NCI-H526 (cell line): ENCODE data around the gene SPTBN2.

Experiments used
- DNase-seq, 2 experiments: peaks; one replicate each; lab custom pipeline; 2025; lab: John Stamatoyannopoulos, UW

Gene SPTBN2

DNA sequence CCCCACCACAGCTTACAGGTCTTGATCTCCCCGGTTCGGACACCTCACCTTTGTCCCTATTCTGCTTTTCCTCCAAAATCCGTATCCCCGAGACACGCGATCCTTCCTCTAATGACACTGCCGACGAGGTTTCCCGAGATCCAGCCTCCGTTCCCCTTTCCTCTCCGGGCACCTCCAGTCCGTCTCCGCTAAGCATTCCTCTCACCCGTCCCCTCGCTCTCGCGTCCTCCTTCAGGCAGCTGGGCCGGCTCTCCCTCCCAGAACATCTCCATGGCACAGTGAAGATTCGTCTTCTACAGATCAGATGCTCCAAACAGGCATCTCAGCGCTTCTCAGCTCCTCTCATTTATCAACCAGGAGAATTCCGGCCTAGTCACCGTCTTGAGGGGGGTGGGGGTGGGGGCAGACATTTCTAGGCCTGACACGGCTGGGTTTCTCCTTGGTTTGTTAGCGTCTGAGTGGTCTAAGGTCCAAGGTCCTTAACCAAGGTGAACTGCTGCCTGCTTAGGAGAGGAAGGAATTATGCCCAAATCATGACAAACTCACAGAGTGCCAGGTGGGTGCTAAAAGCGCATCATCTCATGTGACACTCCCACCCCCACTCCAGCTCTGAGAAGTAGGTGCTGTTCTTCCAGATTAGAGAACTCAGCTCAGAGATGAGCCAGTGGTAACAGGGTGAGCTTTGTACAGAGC, at the start of gene SPTBN2:
SPTBN2 (minus strand) TSS at position 524 of the 693 bp plus-strand sequence. CDS start 7,976 bp downstream, outside the sequence.
- peak in 1 of 2 experiments; percentile 68 for DNase-seq

DNA sequence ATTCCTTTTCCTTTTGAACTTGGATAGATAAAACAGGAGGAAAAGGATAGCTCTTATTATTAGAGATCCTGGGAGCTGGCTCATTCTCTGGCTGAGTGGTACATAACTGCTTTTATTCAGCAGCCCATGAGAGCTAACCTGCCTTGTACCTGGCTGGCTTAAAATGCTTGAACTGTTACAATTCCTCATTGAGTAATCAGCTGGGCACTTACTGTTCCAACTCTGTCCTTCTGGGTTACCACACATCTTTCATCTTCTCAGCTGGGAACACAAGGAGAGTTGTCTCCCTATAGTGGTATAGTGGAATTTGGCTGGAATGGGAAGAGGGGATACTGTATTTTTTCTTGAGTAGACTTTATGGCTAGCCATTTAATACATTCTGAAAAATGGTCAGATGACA, 39.8 kb upstream of the SPTBN2 start:
- no peak for DNase-seq

DNA sequence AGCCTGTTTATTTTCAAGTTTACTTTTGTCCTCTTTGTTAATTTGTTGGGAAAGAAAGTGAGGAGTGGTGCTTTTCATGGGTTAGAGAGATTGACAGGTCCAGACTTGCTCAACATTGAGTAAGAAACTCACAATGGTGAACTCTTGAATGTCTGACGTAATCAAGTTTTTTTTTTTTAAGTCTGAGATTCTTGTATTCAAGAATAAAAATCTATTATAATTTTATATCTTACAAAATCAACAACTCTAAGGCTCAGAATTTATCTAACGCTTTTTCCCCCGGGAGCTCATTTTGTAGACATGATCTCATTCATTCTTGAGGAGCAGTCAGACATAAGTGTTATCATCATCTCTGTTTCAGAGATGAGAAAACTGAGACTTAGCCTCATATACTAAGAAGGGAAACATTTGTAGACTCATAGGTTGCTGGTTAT, 39.1 kb upstream of the SPTBN2 start:
- no peak for DNase-seq

DNA sequence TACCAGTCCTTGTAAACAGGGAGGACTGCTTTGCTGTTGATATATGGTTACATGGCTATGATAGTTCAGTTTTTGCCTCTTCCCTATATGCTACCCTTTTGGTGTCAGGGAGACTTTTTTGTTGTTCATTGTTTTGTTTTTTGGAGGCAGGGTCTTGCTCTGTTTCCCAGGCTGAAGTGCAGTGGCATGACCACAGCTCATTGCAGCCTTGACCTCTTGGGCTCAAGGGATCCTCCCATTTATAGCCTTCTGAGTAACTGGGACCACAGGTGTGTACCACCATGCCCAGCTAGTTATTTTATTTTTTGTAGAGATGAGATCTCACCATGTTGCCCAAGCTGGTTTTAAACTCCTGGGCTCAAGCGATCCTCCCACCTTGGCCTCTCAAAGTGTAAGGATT, 38.6 kb upstream of the SPTBN2 start:
- no peak for DNase-seq

DNA sequence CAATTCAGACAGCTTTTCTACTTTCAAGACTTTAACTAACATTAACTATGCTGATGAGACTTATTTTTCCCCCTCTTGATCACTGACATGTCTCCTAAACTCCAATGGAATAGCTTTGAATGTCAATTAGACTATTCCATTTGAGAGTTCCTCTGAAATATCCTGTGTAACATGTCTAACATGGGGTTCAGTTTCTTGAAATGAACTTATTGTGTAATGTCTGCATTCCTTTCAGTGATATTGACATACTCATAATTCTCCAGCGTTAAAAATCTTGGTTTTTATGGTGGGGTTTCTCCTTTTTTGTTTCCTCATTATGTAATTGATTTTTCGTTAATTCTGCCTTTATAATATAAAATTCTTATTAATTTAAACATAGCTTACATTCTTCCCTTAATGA, 37.7 kb upstream of the SPTBN2 start:
- no peak for DNase-seq

DNA sequence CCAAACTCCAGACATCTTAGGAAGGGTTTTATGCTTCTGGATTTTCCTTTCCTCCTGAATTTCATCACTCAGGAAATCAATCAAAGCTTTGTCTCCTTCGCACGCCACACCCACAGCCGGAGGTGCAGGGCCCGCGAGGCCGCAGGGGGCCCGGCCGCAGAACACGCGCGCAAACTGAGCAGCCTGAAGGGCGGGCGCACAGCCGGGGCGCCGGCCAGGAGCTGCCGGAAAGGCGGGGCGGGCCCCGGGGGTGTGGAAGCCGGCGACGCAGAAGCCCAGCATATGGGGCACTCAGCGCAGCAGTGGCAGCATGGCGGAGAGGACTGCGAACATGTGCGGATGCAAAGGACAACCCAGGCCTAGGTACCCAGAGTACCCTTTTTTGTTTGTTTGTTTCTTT, 33.1 kb upstream of the SPTBN2 start:
- DNase-seq, result no peak

DNA sequence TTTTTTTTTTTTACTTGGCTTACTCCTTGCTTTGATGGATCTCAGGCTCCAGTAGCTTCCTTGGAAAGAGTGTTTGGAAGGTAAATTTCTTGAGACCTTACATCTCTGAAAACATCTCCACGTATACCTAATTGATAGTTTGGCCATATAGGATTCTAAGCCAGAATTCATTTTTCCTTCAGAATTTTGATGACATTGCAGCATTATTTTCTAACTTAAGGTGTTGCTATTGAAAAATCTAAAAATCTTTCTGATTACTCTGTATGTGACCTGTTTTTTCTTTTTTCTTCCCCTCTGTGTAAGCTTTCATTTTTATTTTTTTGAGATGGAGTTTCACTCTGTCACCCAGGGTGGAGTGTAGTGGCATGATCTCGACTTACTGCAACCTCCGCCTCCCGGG, 23.1 kb upstream of the SPTBN2 start:
- DNase-seq, result no peak

DNA sequence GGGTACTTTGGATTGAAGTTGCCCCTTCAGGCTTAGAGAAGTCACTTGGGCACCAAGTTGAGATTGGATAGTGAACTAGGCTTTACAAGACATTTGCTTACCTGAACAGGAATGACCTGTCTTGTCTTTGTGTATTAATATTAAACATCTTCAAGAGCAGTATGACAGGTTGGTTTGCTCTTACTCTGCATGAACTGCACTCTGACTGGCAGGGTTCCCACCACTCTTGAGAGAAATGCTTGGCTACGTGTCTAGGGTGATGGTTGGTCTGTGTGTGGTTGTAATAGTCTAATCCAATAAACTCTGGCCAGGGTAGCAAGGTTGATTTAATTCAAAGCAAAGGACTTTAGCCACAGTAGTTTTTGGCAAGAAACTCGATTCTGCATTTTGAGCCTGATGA, 20.1 kb upstream of the SPTBN2 start:
- DNase-seq, result peak in 1 of 2 experiments; percentile 20

DNA sequence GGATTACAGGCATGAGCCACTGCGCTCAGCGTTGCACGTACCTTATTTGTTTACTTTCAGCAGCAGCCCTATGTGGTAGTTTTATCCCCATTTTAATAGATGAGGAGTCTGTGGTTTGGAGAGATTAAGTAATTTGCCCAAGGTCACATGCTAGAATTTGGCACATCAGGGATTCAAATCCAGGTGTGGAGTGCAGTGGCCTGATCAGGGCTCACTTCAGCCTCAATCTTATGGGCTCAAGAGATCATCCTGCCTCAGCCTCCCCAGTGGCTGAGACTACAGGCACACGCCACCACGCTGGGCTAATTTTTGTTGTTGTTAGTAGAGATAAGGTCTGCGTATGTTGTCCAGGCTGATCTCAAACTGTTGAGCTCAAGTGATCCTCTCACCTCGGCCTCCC, 18.5 kb upstream of the SPTBN2 start:
- peak in 1 of 2 experiments; percentile 23 for DNase-seq

DNA sequence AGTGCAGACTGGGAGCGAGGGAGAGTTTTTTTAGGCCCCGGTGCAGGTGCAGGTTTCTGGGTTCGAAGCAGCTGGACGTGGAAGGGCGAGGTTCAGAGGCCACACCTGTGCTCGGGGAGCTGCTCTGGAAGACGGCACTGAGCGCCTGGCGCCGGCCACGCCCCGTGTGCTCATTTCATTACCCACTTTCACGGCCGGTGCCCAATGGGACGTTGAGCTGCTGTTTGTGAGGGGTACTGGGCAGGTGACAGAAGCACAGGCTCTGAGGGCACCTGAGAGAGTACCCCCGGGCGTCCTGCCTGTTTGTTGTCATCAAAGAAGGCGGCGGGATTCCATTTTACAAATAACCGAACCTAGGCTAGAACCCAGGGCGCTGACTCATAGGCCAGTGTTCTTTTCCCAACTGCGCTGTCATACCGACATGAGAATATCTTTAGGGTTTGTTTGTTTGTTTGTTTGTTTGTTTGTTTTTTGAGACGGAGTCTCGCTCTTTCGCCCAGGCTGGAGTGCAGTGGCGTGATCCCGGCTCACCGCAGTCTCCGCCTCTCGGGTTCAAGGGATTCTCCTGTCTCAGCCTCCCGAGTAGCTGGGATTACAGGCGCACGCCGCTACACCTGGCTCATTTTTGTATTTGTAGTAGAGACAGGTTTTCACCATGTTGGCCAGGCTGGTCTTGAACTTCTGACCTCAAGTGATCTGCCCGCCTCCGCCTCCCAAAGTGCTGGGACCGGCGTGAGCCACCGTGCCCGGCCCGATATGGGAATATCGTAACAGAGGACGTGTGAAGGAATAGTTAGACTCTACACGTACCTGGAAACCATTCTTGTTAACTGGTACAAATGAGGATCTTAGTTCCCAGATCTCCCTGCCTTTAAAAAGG, 16.6 kb upstream of the SPTBN2 start:
- DNase-seq, result peak; percentile 77 to 82

DNA sequence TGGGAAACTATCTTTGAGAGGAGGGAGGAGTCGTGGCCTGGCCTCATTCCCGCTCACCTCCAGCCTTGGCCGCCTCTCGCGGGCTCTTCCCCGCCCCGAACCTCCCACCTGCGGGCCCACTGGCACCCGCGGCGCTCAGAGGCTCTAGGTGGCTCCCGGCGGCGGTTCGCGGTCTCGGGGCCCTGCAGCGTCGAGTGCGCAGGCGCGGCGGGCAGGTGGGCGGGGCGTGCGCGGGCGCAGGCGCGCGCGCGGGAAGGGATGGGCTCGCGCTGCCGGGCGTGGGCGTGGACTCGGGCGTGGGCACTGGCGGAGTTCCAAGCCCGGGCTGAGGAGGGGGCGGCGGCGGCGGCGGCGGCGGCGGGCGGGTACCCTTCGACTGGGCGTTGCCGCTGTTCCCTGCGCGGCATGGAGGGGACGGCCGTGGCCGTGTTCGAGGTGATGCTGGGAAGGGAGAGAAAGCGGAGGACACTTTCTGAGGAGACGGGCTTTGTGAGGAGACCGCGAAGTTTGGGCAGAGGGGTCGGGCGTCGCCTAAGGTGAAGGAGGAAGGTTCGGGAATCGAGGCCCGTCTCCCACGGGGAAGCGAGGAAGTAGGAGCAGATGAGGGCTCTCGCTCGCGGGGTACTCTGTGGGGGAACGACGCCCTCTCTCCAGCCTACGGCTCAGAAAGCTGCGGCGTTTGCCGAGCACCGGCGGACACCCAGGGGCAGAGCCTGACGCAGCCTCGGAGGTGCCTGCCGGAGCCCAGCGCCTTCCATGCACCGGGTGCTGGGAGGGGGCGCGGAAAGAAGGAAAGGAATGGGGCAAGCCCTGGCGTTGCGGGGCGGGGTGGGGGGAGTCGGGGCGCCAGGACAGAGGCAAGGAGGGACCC, 15.7 kb upstream of the SPTBN2 start:
- DNase-seq, result peak; percentile 77 to 95

DNA sequence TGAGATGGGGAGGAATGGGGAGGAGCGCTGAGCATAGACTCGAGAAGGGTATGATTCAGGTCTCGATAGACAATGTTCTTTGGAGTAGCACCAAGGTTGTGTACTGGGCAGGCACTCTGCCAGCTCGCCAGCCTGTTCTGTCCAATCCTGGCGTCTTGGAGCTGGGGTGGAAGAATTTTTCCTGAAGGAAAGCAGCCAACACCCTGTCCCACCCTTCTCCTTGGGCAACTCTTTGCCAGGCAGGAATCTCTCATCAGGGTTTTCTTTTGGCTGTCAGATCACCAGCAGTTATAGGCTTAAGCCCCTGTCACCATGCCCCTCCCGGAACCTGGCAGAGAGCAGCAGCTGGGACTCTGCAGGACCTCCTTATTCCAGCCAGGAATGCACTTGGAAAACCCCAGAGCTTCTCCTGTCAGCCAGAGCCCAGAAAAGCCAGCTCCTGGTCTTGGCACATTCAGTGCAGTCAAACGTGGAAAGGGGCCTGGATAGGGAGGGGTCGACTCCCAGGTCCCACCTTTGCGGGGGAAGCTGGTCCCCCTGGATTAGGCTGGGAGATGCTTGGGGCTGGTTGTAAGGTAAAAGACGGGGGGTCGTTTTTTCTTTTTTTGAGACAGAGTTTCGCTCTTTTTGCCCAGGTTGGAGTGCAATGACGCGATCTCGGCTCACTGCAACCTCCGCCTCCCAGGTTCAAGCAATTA, 14.4 kb upstream of the SPTBN2 start:
- no peak for DNase-seq

DNA sequence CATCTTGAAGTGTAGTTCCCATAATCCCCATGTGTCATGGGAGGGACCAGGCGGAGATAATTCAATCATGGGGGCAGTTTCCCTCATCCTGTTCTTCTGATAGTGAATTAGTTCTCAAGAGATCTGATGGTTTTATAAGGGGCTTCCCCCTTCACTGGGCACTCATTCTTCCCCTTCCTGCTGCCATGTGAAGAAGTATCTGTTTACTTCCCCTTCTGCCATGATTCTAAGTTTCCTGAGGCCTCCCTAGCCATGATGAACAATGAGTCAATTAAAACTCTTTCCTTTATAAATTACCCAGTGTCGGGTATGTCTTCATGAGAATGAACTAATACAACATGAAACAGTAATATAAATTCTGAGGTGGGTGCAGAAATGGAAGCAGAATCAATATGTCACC, 12.1 kb upstream of the SPTBN2 start:
- DNase-seq, result no peak

DNA sequence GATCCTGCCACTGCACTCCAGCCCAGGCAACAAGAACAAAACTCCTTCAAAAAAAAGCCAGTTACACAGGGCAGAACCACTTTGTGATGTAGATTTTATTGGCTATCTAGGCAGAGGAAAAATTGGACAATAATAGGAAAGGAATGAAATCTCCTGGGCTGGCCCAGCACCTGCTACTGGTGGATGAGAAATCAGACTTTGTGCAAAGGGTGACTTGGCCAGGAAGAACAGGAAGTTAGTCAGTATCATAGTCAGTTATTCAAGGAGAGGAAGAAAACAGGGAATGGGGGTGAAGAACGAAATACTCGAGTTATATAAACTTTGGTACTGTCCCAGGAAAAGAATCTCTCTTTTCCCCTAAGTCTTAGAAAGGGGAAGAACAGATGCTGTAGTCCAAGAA, 11.0 kb upstream of the SPTBN2 start:
- DNase-seq, result no peak

DNA sequence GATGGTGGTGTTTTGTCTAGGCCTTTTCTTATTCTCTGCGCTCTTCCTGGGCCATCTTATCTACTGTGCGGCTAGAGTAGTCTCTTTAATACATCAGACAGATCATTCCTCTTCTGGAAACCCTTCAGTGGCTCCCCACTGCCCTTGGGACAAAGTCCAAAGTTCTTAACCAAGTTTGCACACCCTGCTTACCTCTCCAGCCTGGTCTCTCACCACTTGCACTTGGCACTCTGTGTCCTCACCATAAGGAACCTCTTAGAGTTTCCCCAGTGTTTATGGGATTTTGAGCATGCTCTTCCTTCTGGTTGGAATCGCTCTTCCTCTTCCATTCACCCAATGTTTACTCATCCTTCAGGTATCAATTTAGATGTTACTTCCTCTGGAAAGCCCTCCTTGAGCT, 5.2 kb upstream of the SPTBN2 start:
- DNase-seq, result no peak

DNA sequence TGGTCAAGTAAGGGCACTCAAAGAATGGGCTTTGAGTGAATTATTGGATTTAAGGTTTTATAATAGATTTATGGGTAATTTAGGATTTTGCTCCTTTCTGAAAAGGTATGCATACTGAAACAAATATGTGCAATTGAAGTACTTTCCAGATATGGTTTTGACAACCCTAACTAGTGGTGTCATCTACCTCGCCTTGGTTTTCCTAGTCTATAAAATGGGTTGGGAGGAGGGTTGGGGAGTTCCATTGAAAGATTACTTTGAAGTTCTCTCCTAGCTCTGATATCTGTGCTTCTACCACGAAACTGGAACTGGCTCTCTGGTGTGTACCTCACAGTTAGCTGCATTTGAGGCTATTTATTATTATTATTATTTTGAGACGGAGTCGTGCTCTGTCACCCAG, 431 bp upstream of the SPTBN2 start:
- no peak for DNase-seq

DNA sequence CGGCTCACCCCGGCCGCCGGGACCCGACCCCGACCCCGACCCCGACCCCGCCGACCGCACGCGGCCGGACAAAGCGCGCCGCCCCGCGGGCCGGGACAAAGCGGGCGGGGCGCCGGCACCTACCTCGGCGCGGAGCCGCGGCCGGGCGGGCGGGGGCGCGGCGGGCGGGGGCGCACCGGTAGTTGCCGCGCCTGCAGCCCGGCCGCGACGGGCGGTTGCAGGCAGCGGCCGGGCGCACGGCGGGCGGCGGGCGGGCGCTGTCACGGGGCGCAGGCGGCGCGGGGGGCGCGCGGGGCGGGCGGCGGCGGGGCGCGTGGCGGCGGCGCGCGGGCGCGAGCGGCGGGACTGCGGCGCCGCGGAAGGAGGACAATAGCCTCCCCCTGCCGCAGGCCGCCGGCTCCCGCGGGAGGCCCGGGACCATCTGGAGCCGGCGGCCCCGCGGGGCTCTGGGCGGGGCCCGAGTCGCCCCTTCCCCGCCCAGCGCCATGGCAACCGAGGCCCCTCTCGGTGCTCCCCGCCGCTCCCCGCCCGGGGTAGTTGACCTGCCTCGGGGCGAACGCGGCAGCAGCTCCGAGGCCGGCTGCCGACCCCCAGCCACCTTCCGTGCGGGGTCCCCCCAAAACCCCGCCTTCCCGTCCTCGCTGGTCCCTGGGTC, 851 bp downstream of the SPTBN2 start:
- peak in 1 of 2 experiments; percentile 67 for DNase-seq

DNA sequence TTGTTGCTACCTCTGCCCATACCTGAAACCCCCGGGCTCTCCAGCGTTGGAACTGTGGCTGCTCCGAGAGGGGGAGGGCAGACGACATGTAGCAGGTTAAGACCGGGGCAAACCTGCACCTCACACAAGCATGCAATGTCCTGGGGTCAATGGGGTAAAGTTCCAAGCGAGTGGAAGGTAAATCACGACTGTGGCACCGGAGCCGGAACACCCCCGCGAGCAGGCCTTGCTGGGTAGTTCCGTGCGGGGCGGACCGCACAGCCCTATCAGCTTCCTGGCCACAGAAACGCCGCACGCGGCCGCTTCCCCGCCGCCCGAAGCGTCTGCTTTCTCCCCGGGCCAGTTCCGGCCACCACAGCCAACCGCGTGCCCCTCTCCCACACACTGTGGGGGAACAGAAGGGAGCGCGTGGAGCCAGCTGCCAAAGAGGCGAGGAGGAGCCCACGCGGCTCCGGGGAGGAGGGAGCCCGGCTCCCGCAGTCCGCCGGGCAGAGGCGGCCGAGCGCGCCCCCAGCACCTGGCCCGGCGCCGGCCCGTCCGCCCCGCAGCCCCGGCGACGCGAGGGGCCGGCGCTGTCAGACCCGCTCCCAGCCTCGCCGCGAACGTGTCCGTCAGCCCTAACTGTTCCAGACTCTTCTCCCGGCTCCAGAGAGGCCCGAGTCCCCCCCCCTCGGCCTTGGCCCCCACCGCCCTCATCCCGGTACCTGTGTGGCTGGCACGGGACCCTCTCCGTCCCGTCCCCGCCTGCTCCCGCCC, 1.6 kb downstream of the SPTBN2 start:
- DNase-seq, result peak in 1 of 2 experiments; percentile 79

DNA sequence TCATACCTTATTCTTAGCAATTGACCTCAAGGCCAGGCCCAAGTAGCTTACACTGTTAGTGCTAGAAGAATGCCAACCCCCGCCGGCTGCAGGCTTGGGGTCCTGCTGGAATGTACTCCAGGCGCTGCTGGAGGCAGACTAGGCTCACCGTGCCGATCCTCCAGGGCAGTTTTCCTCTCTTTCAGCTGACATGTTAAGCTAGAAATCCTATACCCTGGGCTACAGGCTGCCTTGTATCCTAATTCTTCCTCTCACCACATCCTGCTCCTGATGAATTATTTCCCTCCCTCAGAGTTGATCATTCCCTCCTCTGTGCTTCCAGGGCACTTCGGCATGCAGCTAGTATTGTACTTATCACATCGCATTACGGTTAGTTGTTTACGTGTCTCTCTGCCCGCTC, 3.4 kb downstream of the SPTBN2 start:
- no peak for DNase-seq

DNA sequence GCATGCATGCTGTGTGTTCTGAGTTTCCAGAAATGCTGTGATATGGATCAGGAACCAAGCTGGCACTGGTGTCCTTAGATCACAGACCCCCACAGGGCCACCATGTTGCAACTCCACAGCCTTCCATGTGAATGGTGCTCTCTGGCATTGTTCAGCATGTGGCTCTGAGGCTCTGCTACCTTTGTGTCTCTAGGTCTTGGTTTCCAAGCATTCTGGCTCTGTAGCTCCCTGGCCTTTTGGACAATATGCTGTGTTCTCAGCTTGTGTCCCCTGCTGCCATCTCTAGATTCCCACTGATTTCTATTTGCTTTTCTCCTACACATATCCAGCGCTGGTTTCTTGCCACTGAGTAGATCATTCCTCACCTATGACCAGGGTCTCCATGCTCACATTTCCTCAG, 3.9 kb downstream of the SPTBN2 start:
- no peak for DNase-seq
